Esophagus squamous epithelium (tissue), 4 donors: ENCODE results near the gene PLAAT1.

Experiments used
- CTCF ChIP-seq, 6 experiments: fragments of 450-650 bp in 4 of 6; fragments of 200-600 bp in 2 of 6; sonication (generic) in 2 of 6; IDR thresholded peaks; one replicate each; pipeline ENCODE4 v1.5.1; 2016 to 2019; ENCODE audit warnings: antibody characterized with exemption in 6 of 6, mild to moderate bottlenecking in 4 of 6, moderate library complexity in 4 of 6
- POLR2A ChIP-seq, 4 donors: fragments of 450-650 bp; IDR thresholded peaks; one replicate each; pipeline ENCODE4 v1.6.1; 2017; ENCODE audit warnings: antibody characterized with exemption in 4 of 4, mild to moderate bottlenecking in 4 of 4, moderate library complexity in 3 of 4

- TF ChIP-seq CTCF (IDR thresholded peaks at IDR 0.05), result no peak
- no peak for TF ChIP-seq POLR2A (IDR thresholded peaks at IDR 0.05)
Observed at GRCh38 chr3:193236599-193236998, 4.4 kb upstream of the PLAAT1 start.
